GM12891 (cell line): ENCODE results near the gene NCKAP5.

Experiments used
- POLR2A ChIP-seq: IDR thresholded peaks from 2 replicates; pipeline ENCODE4 v1.6.1; 2011; ENCODE audit warnings: low read depth, low read length, control low read depth
- TAF1 ChIP-seq: IDR thresholded peaks from 2 replicates; pipeline ENCODE4 v1.6.1; 2011; ENCODE audit warnings: low read depth, low read length, control low read depth

- TF ChIP-seq POLR2A (no peak), TAF1 (no peak)
Observed at GRCh38 chr2:133495226-133495625, 73.0 kb downstream of the NCKAP5 start.
